Neural cell (in vitro differentiated cells): ENCODE data around the gene IL11RA. TPM values are rescaled to one million over a fixed set of nuclear protein-coding genes. Genes with fewer than 3 reads are reported as not detected.

Source experiments
- H2AFZ ChIP-seq: fragments of 200-600, 300-800 bp; sonication (generic), shearing (Covaris generic); 2 replicates; pipeline ENCODE4 v1.6.0; 2014; ENCODE audit warnings: low read depth, mild to moderate bottlenecking, antibody characterized with exemption, low read length, moderate library complexity
- H3F3A ChIP-seq: fragments of 200-600 bp; shearing (Covaris generic); 2 replicates; pipeline ENCODE4 v1.6.1; 2016; ENCODE audit warnings: mild to moderate bottlenecking, moderate library complexity, mixed read lengths, antibody characterized with exemption, low read length; ENCODE audit not compliant: insufficient read depth, poor library complexity, severe bottlenecking
- H3K27ac ChIP-seq: fragments of 200-600, 300-800 bp; sonication (generic), shearing (Covaris generic); 2 replicates; pipeline ENCODE4 v1.5.1; 2014; ENCODE audit warnings: mild to moderate bottlenecking, low read length, moderate library complexity
- H3K27me3 ChIP-seq: fragments of 300-800, 200-600 bp; sonication (generic), shearing (Covaris generic); 2 replicates; pipeline ENCODE4 v1.6.0; 2014; ENCODE audit warnings: mild to moderate bottlenecking, low read depth, low read length, moderate library complexity; ENCODE audit not compliant: insufficient read depth
- H3K36me3 ChIP-seq: fragments of 300-800, 200-600 bp; sonication (generic), shearing (Covaris generic); 2 replicates; pipeline ENCODE4 v1.5.1; 2014; ENCODE audit warnings: mild to moderate bottlenecking, antibody characterized with exemption, low read length, moderate library complexity; ENCODE audit not compliant: insufficient read depth
- H3K4me2 ChIP-seq: fragments of 300-800, 200-600 bp; sonication (generic), shearing (Covaris generic); 2 replicates; pipeline ENCODE4 v1.6.0; 2014; ENCODE audit warnings: mild to moderate bottlenecking, low read length
- H3K4me3 ChIP-seq: fragments of 300-800, 200-600 bp; sonication (generic), shearing (Covaris generic); 2 replicates; pipeline ENCODE4 v1.5.1; 2014; ENCODE audit warnings: mild to moderate bottlenecking, low read length, moderate library complexity
- H3K79me2 ChIP-seq: fragments of 200-600 bp; shearing (Covaris generic); replicated peaks from 2 replicates; pipeline ENCODE4 v1.6.0; 2014; ENCODE audit warnings: mild to moderate bottlenecking, low read length, moderate library complexity; ENCODE audit not compliant: insufficient read depth
- H3K9ac ChIP-seq: fragments of 300-800, 200-600 bp; sonication (generic), shearing (Covaris generic); 2 replicates; pipeline ENCODE4 v1.6.1; 2016; ENCODE audit warnings: mild to moderate bottlenecking, low read length, mixed read lengths
- H3K9me2 ChIP-seq: fragments of 200-600 bp; shearing (Covaris generic); 2 replicates; pipeline ENCODE4 v1.6.1; 2016; ENCODE audit warnings: mild to moderate bottlenecking, low read length, mixed read lengths; ENCODE audit not compliant: insufficient read depth
- H3K9me3 ChIP-seq: fragments of 200-600, 300-800 bp; sonication (generic), shearing (Covaris generic); 2 replicates; pipeline ENCODE4 v1.6.1; 2016; ENCODE audit warnings: mild to moderate bottlenecking, mixed run types, low read length, moderate library complexity, mixed read lengths
- H4K20me1 ChIP-seq: fragments of 200-600 bp; shearing (Covaris generic); 2 replicates; pipeline ENCODE4 v1.6.1; 2016; ENCODE audit warnings: mild to moderate bottlenecking, mixed run types; ENCODE audit not compliant: insufficient read depth
- EP300 ChIP-seq: fragments of 450-650 bp; conservative IDR thresholded peaks from 2 replicates; pipeline ENCODE4 v1.6.1; 2014; ENCODE audit warnings: antibody characterized with exemption, mild to moderate bottlenecking, moderate library complexity; ENCODE audit not compliant: poor library complexity, severe bottlenecking
- EZH2 ChIP-seq: fragments of 200-600, 300-800 bp; shearing (Covaris generic), sonication (generic); IDR thresholded peaks from 2 replicates; pipeline ENCODE4 v1.6.1; 2014; ENCODE audit warnings: antibody characterized with exemption, low read length, borderline replicate concordance, mild to moderate bottlenecking; ENCODE audit not compliant: insufficient read depth, poor library complexity, severe bottlenecking
- MXI1 ChIP-seq: fragments of 450-650 bp; conservative IDR thresholded peaks from 2 replicates; pipeline ENCODE4 v1.6.1; 2014; ENCODE audit warnings: antibody characterized with exemption, mild to moderate bottlenecking; ENCODE audit not compliant: poor library complexity, severe bottlenecking
- POLR2AphosphoS5 ChIP-seq: IDR thresholded peaks from 2 replicates; pipeline ENCODE4 v1.6.1; 2012
- RAD21 ChIP-seq: fragments of 450-650 bp; conservative IDR thresholded peaks from 2 replicates; pipeline ENCODE4 v1.6.1; 2014; ENCODE audit warnings: antibody characterized with exemption, mild to moderate bottlenecking, moderate library complexity
- SMC3 ChIP-seq: fragments of 450-650 bp; conservative IDR thresholded peaks from 2 replicates; pipeline ENCODE4 v1.6.1; 2014; ENCODE audit warnings: antibody characterized with exemption, mild to moderate bottlenecking, moderate library complexity; ENCODE audit not compliant: poor library complexity
- TAF1 ChIP-seq: IDR thresholded peaks from 2 replicates; pipeline ENCODE4 v1.6.1; 2012; ENCODE audit warnings: low read depth
- polyA plus RNA-seq: library from polyadenylated mRNA; depleted of rRNA; stranded (reverse); fragments of >200 nt; gene quantifications from 2 replicates; pipeline ENCODE4 v1.2.3, GENCODE V29; 2014
- TF ChIP-seq, protein P1 (sequence below): IDR thresholded peaks from 2 replicates; pipeline ENCODE4 v1.6.1; 2012; ENCODE audit warnings: borderline replicate concordance
- TF ChIP-seq, protein P2 (sequence below): fragments of 450-650 bp; IDR thresholded peaks from 2 replicates; pipeline ENCODE4 v1.5.1; 2014; ENCODE audit warnings: antibody characterized with exemption, mild to moderate bottlenecking, moderate library complexity; ENCODE audit not compliant: poor library complexity, severe bottlenecking

IL11RA gene
- polyA plus RNA-seq, 1 donor from 2014 or later, result 59.1 TPM

DNA sequence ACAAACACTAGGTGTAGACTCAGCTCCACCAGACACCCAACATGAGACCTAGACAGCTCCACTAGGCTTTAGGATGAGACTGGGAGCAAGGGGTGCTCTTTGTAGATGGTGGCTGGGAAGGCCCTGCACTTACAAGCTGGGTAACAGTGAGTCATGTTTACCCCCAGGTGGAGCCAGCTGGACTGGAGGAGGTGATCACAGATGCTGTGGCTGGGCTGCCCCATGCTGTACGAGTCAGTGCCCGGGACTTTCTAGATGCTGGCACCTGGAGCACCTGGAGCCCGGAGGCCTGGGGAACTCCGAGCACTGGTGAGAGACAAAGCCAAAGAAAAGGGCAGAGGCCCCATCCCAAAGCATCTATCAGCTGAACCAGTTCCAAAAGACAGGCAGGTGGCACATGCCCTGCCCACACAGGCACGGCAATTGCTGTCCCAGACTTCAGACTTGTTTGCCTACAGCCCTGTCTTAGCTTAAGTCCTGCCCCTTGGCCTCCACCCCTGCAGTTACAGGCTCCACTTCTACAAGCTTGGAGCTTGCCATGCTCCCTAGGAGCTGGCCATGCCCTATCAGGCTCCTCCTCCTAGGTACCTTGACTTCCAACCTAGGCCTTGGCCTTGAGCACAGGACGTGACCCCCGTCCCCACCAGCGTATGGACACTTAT lies 7.7 kb downstream of the IL11RA start:
- Histone ChIP-seq H2AFZ (no peak overlapping the region), H3F3A (no peaks in the 10 kb centered on the region), H3K36me3 (no peaks in the 10 kb centered on the region), H3K27ac (no peak overlapping the region), H3K4me3 (no peak overlapping the region), H4K20me1 (no peaks in the 10 kb centered on the region), H3K9ac (no peak overlapping the region), H3K27me3 (no peaks in the 10 kb centered on the region), H3K9me2 (no peaks in the 10 kb centered on the region), H3K79me2 (no peaks in the 10 kb centered on the region), H3K9me3 (no peaks in the 10 kb centered on the region), H3K4me2 (no peak overlapping the region)
- no peak for TF ChIP-seq EP300
- no peak for TF ChIP-seq MXI1
- no peak for TF ChIP-seq RAD21
- no peak for TF ChIP-seq SMC3
- TF ChIP-seq TAF1, result no peak
- no peak for TF ChIP-seq EZH2
- no peak for TF ChIP-seq POLR2AphosphoS5
- TF ChIP-seq, protein P1, sequence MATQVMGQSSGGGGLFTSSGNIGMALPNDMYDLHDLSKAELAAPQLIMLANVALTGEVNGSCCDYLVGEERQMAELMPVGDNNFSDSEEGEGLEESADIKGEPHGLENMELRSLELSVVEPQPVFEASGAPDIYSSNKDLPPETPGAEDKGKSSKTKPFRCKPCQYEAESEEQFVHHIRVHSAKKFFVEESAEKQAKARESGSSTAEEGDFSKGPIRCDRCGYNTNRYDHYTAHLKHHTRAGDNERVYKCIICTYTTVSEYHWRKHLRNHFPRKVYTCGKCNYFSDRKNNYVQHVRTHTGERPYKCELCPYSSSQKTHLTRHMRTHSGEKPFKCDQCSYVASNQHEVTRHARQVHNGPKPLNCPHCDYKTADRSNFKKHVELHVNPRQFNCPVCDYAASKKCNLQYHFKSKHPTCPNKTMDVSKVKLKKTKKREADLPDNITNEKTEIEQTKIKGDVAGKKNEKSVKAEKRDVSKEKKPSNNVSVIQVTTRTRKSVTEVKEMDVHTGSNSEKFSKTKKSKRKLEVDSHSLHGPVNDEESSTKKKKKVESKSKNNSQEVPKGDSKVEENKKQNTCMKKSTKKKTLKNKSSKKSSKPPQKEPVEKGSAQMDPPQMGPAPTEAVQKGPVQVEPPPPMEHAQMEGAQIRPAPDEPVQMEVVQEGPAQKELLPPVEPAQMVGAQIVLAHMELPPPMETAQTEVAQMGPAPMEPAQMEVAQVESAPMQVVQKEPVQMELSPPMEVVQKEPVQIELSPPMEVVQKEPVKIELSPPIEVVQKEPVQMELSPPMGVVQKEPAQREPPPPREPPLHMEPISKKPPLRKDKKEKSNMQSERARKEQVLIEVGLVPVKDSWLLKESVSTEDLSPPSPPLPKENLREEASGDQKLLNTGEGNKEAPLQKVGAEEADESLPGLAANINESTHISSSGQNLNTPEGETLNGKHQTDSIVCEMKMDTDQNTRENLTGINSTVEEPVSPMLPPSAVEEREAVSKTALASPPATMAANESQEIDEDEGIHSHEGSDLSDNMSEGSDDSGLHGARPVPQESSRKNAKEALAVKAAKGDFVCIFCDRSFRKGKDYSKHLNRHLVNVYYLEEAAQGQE, result no peak
- TF ChIP-seq, protein P2, sequence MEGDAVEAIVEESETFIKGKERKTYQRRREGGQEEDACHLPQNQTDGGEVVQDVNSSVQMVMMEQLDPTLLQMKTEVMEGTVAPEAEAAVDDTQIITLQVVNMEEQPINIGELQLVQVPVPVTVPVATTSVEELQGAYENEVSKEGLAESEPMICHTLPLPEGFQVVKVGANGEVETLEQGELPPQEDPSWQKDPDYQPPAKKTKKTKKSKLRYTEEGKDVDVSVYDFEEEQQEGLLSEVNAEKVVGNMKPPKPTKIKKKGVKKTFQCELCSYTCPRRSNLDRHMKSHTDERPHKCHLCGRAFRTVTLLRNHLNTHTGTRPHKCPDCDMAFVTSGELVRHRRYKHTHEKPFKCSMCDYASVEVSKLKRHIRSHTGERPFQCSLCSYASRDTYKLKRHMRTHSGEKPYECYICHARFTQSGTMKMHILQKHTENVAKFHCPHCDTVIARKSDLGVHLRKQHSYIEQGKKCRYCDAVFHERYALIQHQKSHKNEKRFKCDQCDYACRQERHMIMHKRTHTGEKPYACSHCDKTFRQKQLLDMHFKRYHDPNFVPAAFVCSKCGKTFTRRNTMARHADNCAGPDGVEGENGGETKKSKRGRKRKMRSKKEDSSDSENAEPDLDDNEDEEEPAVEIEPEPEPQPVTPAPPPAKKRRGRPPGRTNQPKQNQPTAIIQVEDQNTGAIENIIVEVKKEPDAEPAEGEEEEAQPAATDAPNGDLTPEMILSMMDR, result no peak

DNA sequence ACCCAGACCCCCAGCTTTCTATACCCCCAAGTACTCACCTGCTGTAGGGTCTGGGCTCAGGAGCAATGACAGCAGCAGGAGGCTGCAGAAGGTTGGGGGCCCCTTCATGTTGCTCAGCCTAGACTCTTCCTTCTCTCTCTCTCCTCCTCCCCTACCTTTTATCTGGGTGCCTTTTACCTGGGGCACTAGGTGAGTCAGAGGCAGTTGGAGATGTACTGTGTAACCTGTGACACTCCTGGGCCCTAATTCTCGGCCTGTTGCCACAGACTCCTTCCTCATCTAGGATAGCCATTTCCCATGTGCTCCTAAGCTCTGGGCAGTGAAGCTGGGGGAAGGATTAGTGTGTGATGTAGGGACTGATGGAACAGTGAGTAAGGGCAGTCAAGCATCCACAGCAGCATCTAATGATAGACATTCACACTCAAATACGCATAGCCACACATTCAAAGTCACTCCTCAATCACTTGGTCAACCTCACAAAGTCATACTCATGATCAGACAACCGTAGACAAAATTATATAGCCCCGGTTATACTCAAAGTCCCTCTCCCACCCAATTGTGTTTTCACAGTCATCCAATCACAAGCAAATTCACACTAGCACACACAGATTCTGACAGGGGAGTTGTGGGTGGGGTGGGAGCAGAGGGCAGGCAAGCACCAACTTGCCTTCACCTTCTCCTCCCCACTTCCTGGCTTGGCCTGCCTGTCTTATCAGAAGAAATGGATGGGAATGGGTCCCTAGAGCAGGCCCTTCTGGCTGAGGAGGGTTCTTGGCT lies 10.7 kb downstream of the IL11RA start, which contains the start of gene CCL27:
Gene CCL27, minus strand, starts transcription at position 132 of the 777 bp plus-strand sequence. Its CDS starts 24 bp downstream, at position 108.
- H3K4me3 ChIP-seq, result no peak within 1 kb of the TSS
- H3K9me3 ChIP-seq, result no peaks in the 10 kb centered on the region
- H3K27ac ChIP-seq, result no peak within 1 kb of the TSS
- H2AFZ ChIP-seq, result no peak within 1 kb of the TSS
- no peaks in the 10 kb centered on the region for H3K79me2 ChIP-seq
- no peak within 1 kb of the TSS for H3K9ac ChIP-seq
- H3K9me2 ChIP-seq, result no peaks in the 10 kb centered on the region
- H3K4me2 ChIP-seq, result no peak within 1 kb of the TSS
- H3F3A ChIP-seq, result no peaks in the 10 kb centered on the region
- TF ChIP-seq, protein P2, result no peak
- TF ChIP-seq, protein P1, result no peak
- no peak for TF ChIP-seq EZH2
- no peak for TF ChIP-seq MXI1
- TF ChIP-seq POLR2AphosphoS5, result no peak
- no peak for TF ChIP-seq SMC3
- no peak for TF ChIP-seq TAF1
- no peaks in the 10 kb centered on the region for H3K27me3 ChIP-seq
- no peaks in the 10 kb centered on the region for H4K20me1 ChIP-seq
- H3K36me3 ChIP-seq, result no peaks in the 10 kb centered on the region
